Measurements from ENCODE around the gene FAM228B. TPM values are rescaled to one million over a fixed set of nuclear protein-coding genes. Genes with fewer than 3 reads are reported as not detected.
A peak's percentile ranks its signal among the peaks of the same experiment; 100 is the strongest.

Gene FAM228B
- total RNA-seq, 1 donor from 2014 or later = 21.3 TPM

DNA sequence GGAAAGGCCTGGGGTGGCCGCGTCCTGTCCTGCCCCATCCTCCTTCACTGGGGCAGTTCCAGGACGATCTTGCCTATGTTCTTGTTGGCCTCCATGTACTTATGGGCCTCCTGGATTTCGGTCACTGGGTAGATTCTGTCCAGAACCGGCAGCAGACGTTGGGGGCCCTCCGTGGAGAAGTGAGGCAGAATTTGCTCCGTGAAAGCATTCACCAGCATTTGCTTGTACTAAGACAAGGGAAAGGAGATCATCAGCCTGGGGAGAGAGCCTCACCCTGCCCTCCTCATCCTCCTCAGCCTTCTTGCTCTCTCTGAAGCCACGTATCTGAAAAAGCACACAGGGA is 45.8 kb upstream of the FAM228B start:
- peaks cover 9% of the 10 kb centered on the region for H3K36me3 Mint-ChIP-seq (ENCODE audit: low read depth)
- no peak overlapping the region for H3K27ac Mint-ChIP-seq (ENCODE audit: unreplicated experiment)
- H3K4me1 Mint-ChIP-seq = peaks cover 34% of the 10 kb centered on the region
- DNase-seq (ENCODE audit: low read depth, low spot score) = no peak
- no peaks in the 10 kb centered on the region for H3K27me3 Mint-ChIP-seq (ENCODE audit: low read depth)
- no peak for TF ChIP-seq CTCF (conservative IDR thresholded peaks at IDR 0.05)
- no peaks in the 10 kb centered on the region for H3K9me3 Mint-ChIP-seq
- peak overlapping the region; percentile 97 for H3K4me3 Mint-ChIP-seq

DNA sequence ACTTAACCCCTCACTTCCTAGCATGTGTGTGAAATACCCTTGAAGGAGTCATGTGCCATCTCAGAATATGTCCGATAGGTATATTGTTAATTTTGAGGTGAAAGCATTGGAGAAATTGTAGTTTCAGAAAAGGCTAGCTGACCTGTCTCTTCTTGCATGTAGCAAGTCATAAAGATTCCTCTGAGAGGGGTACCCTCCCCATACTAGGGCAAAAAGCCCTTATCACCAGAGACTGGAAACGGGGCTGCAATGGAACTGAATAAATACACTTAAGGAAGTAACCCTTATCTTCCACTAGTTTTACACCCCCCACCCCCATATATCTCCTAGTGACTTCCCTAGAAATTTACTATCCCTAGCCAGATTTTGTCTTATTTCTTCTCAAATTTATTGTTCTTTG is 45.4 kb upstream of the FAM228B start:
- DNase-seq (ENCODE audit: low read depth, low spot score) = no peak
- Mint-ChIP-seq H3K4me3 (peak overlapping the region; percentile 97), H3K27ac (ENCODE audit: unreplicated experiment) (no peak overlapping the region), H3K36me3 (ENCODE audit: low read depth) (peaks cover 9% of the 10 kb centered on the region), H3K9me3 (no peaks in the 10 kb centered on the region), H3K27me3 (ENCODE audit: low read depth) (no peaks in the 10 kb centered on the region), H3K4me1 (peaks cover 34% of the 10 kb centered on the region)
- TF ChIP-seq CTCF (conservative IDR thresholded peaks at IDR 0.05) = no peak

- no peak overlapping the region for H3K27ac Mint-ChIP-seq (ENCODE audit: unreplicated experiment)
- H3K4me3 Mint-ChIP-seq = peak overlapping the region; percentile 70
- H3K36me3 Mint-ChIP-seq (ENCODE audit: low read depth) = peaks cover 13% of the 10 kb centered on the region
- no peak for TF ChIP-seq CTCF (conservative IDR thresholded peaks at IDR 0.05)
- no peaks in the 10 kb centered on the region for H3K9me3 Mint-ChIP-seq
- H3K4me1 Mint-ChIP-seq = peaks cover 42% of the 10 kb centered on the region
- H3K27me3 Mint-ChIP-seq (ENCODE audit: low read depth) = no peaks in the 10 kb centered on the region
- no peak for DNase-seq (ENCODE audit: low read depth, low spot score)
Measured at GRCh38 chr2:24080701-24081100, 42.6 kb upstream of the FAM228B start.

GRCh38 chr2:24082787-24083566 is 40.3 kb upstream of the FAM228B start:
- no peak for TF ChIP-seq CTCF (conservative IDR thresholded peaks at IDR 0.05)
- H3K36me3 Mint-ChIP-seq (ENCODE audit: low read depth) = peaks cover 13% of the 10 kb centered on the region
- H3K9me3 Mint-ChIP-seq = no peaks in the 10 kb centered on the region
- DNase-seq (ENCODE audit: low read depth, low spot score) = no peak
- H3K4me1 Mint-ChIP-seq = peaks cover 27% of the 10 kb centered on the region
- H3K27ac Mint-ChIP-seq (ENCODE audit: unreplicated experiment) = peak overlapping the region; percentile 99
- H3K27me3 Mint-ChIP-seq (ENCODE audit: low read depth) = no peaks in the 10 kb centered on the region
- peak overlapping the region; percentile 98 for H3K4me3 Mint-ChIP-seq

GRCh38 chr2:24083567-24084385 is 39.5 kb upstream of the FAM228B start:
- no peaks in the 10 kb centered on the region for H3K9me3 Mint-ChIP-seq
- DNase-seq (ENCODE audit: low read depth, low spot score) = no peak
- H3K27ac Mint-ChIP-seq (ENCODE audit: unreplicated experiment) = peak overlapping the region; percentile 99
- peaks cover 26% of the 10 kb centered on the region for H3K4me1 Mint-ChIP-seq
- H3K36me3 Mint-ChIP-seq (ENCODE audit: low read depth) = peaks cover 13% of the 10 kb centered on the region
- H3K4me3 Mint-ChIP-seq = peak overlapping the region; percentile 98
- H3K27me3 Mint-ChIP-seq (ENCODE audit: low read depth) = no peaks in the 10 kb centered on the region
- TF ChIP-seq CTCF (conservative IDR thresholded peaks at IDR 0.05) = no peak

All from neural crest cell (in vitro differentiated cells).